SU-DHL-6 (cell line): ENCODE data around the gene CFAP298.

Experiments used
- H2AFZ ChIP-seq: fragments of 200-600 bp; sonication (generic); 2 replicates; pipeline ENCODE4 v1.6.1; 2014; ENCODE audit warnings: low read depth, mild to moderate bottlenecking, moderate library complexity, mixed read lengths, antibody characterized with exemption, low read length; ENCODE audit not compliant: severe bottlenecking
- H3F3A ChIP-seq: fragments of 200-600 bp; shearing (Covaris generic); 2 replicates; pipeline ENCODE4 v1.6.0; 2016; ENCODE audit warnings: antibody characterized with exemption, mild to moderate bottlenecking; ENCODE audit not compliant: insufficient read depth
- H3K27ac ChIP-seq: fragments of 200-600 bp; sonication (generic); 2 replicates; pipeline ENCODE4 v1.5.1; 2016; ENCODE audit warnings: low read depth, mild to moderate bottlenecking, low read length, moderate library complexity, mixed read lengths
- H3K27me3 ChIP-seq: fragments of 200-600 bp; sonication (generic), shearing (Covaris generic); 2 replicates; pipeline ENCODE4 v1.6.0; 2014; ENCODE audit warnings: mild to moderate bottlenecking, low read length
- H3K36me3 ChIP-seq: fragments of 200-600 bp; sonication (generic); 2 replicates; pipeline ENCODE4 v1.6.1; 2014; ENCODE audit warnings: mild to moderate bottlenecking, low read length, mixed read lengths
- H3K4me2 ChIP-seq: fragments of 300-600, 200-600 bp; shearing (Covaris generic), sonication (generic); 2 replicates; pipeline ENCODE4 v1.6.0; 2014; ENCODE audit warnings: low read length, low read depth, mild to moderate bottlenecking; ENCODE audit not compliant: poor library complexity, severe bottlenecking
- H3K4me3 ChIP-seq: fragments of 200-600 bp; sonication (generic); 2 replicates; pipeline ENCODE4 v1.5.1; 2014; ENCODE audit warnings: antibody characterized with exemption, low read length, mild to moderate bottlenecking, mixed read lengths; ENCODE audit not compliant: insufficient read depth, poor library complexity, severe bottlenecking
- H3K79me2 ChIP-seq: fragments of 200-600 bp; sonication (generic); 2 replicates; pipeline ENCODE4 v1.6.1; 2014; ENCODE audit warnings: mild to moderate bottlenecking, low read length, moderate library complexity; ENCODE audit not compliant: insufficient read depth
- H3K9ac ChIP-seq: fragments of 200-600 bp; sonication (generic); 2 replicates; pipeline ENCODE4 v1.7.0; 2014; ENCODE audit warnings: mild to moderate bottlenecking, low read length
- H3K9me2 ChIP-seq: fragments of 200-600 bp; sonication (generic); replicated peaks from 2 replicates; pipeline ENCODE4 v1.6.1; 2014; ENCODE audit warnings: low read length; ENCODE audit not compliant: insufficient read depth
- H3K9me3 ChIP-seq: fragments of 200-600 bp; sonication (generic); 2 replicates; pipeline ENCODE4 v1.6.1; 2014; ENCODE audit warnings: low read length, mixed read lengths; ENCODE audit not compliant: insufficient read depth
- H4K20me1 ChIP-seq: fragments of 200-600 bp; sonication (generic); 2 replicates; pipeline ENCODE4 v1.6.1; 2014; ENCODE audit warnings: low read depth, mild to moderate bottlenecking, antibody characterized with exemption, low read length, moderate library complexity, mixed read lengths
- EZH2phosphoT487 ChIP-seq: fragments of 200-600 bp; sonication (generic), shearing (Covaris generic); conservative IDR thresholded peaks from 2 replicates; pipeline ENCODE4 v1.6.1; 2018; ENCODE audit warnings: mild to moderate bottlenecking, antibody characterized with exemption, low read length, moderate library complexity, mixed read lengths
- TF ChIP-seq, protein P1 (sequence below): fragments of 200-600 bp; sonication (generic); IDR thresholded peaks from one replicate; pipeline ENCODE4 v1.5.1; 2017; ENCODE audit warnings: antibody characterized with exemption, mild to moderate bottlenecking, low read length, moderate library complexity; ENCODE audit not compliant: insufficient read depth, poor library complexity, severe bottlenecking

Gene CFAP298

DNA sequence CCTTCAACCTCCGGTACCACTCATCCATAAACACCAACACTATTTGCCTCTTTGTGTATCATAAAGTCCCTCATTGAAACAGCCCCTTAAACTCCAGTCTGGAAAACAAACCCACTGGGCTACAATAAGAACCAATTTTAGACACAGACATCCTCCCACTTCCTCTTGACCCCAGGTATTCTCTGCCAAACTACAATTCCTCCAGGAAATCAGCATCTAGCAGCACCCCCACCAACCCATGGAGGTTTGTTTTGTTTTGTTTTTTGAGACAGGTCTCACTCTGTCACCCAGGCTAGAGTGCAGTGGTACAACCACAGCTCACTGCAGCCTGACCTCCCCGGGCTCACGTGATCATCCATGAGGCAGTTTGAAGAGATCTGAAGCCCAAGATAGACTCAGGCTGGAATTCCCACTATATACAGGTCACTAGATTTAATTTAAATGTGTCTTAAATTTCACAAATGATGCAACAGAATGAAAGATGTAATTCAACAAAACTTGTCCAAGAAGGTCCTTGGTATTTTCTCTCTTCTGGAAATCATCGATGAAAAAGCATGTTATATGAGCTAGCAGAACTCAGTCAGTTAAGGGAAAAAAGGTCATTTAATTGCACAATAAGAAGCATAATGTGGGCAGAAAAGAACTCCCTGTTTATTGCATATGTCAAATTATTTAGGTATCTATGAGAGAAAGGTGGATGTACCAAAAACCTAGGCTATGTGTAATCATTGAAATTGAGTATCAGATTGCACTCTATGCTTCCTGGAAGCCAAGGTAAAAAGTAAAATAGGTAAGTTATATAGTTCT lies 57.1 kb downstream of the CFAP298 start:
- Histone ChIP-seq H3K9me3 (no peaks in the 10 kb centered on the region), H3K79me2 (no peaks in the 10 kb centered on the region), H3K36me3 (no peaks in the 10 kb centered on the region), H3K9ac (no peak overlapping the region), H3K9me2 (no peaks in the 10 kb centered on the region), H4K20me1 (no peaks in the 10 kb centered on the region), H3K4me2 (no peak overlapping the region), H2AFZ (no peak overlapping the region), H3K27me3 (no peaks in the 10 kb centered on the region), H3K27ac (no peak overlapping the region), H3K4me3 (no peak overlapping the region), H3F3A (no peaks in the 10 kb centered on the region)
- no peak for TF ChIP-seq EZH2phosphoT487
- TF ChIP-seq, protein P1, sequence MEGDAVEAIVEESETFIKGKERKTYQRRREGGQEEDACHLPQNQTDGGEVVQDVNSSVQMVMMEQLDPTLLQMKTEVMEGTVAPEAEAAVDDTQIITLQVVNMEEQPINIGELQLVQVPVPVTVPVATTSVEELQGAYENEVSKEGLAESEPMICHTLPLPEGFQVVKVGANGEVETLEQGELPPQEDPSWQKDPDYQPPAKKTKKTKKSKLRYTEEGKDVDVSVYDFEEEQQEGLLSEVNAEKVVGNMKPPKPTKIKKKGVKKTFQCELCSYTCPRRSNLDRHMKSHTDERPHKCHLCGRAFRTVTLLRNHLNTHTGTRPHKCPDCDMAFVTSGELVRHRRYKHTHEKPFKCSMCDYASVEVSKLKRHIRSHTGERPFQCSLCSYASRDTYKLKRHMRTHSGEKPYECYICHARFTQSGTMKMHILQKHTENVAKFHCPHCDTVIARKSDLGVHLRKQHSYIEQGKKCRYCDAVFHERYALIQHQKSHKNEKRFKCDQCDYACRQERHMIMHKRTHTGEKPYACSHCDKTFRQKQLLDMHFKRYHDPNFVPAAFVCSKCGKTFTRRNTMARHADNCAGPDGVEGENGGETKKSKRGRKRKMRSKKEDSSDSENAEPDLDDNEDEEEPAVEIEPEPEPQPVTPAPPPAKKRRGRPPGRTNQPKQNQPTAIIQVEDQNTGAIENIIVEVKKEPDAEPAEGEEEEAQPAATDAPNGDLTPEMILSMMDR, result no peak

DNA sequence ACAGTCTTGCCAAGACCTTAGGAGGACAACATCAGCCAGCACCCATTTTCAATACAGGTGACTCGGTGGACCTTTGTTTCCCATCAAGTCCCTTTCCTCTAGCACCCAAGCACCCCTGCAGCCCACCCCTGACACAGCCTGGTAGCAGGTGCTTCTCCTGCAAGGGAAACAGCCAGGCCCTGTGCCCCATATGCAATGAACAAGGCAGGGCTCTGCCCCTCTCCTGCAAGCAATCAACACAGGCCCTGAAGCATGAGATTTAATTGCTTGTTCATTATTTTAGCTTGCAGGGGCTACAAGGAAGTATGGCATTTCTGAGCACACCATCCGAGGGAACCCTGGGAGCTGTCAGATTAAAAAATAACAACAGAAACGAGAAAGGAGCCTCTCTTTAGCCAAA lies 62.3 kb downstream of the CFAP298 start:
- H3K79me2 ChIP-seq, result no peaks in the 10 kb centered on the region
- no peak overlapping the region for H3K9ac ChIP-seq

DNA sequence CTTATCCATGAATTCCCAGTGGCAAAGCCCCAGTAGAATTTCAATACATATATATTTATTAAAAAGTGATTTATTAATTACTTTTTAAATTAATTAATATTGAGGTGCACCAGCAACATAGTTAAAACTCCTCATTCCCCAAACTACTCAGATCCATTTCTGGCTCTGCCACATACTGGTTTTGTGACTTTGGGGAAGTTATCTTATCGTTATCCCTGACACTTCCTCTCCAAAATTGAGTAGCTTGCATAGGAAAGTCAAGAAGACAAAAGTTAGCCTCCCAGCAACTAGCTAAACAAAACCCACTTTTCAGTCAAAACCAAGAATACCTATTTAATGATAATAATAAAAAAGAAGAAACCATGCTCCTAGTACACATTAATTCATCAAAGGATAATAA lies 62.7 kb downstream of the CFAP298 start:
- Histone ChIP-seq H3K36me3 (no peaks in the 10 kb centered on the region), H3K9me3 (no peaks in the 10 kb centered on the region), H4K20me1 (no peaks in the 10 kb centered on the region), H3K79me2 (no peaks in the 10 kb centered on the region), H3K27me3 (no peaks in the 10 kb centered on the region), H3F3A (no peaks in the 10 kb centered on the region), H3K9me2 (no peaks in the 10 kb centered on the region), H2AFZ (no peak overlapping the region), H3K4me2 (no peak overlapping the region), H3K27ac (no peak overlapping the region), H3K9ac (no peak overlapping the region), H3K4me3 (no peak overlapping the region)
- TF ChIP-seq, protein P1, result no peak
- TF ChIP-seq EZH2phosphoT487, result no peak

More for the DNA sequence above, 62.3 kb downstream of the CFAP298 start:
- Histone ChIP-seq H2AFZ (no peak overlapping the region), H3K27me3 (no peaks in the 10 kb centered on the region), H3K27ac (no peak overlapping the region), H4K20me1 (no peaks in the 10 kb centered on the region), H3K9me3 (no peaks in the 10 kb centered on the region), H3K36me3 (no peaks in the 10 kb centered on the region), H3K4me2 (no peak overlapping the region), H3K4me3 (no peak overlapping the region), H3F3A (no peaks in the 10 kb centered on the region), H3K9me2 (no peaks in the 10 kb centered on the region)
- TF ChIP-seq EZH2phosphoT487, result no peak
- TF ChIP-seq, protein P1, result no peak
